DOHH2 (cell line): ENCODE measurements around the gene TEX51.

Experiments
- CTCF ChIP-seq: fragments of 200-600 bp; sonication (generic); IDR thresholded peaks from one replicate; pipeline ENCODE4 v1.5.1; 2014; ENCODE audit warnings: antibody characterized with exemption, mild to moderate bottlenecking, low read depth, low read length; ENCODE audit not compliant: poor library complexity, severe bottlenecking
- EZH2phosphoT487 ChIP-seq: fragments of 200-600 bp; sonication (generic); IDR thresholded peaks from 2 replicates; pipeline ENCODE4 v1.6.1; 2017; ENCODE audit warnings: borderline replicate concordance, mild to moderate bottlenecking, antibody characterized with exemption, low read length, moderate library complexity, mixed read lengths

DNA sequence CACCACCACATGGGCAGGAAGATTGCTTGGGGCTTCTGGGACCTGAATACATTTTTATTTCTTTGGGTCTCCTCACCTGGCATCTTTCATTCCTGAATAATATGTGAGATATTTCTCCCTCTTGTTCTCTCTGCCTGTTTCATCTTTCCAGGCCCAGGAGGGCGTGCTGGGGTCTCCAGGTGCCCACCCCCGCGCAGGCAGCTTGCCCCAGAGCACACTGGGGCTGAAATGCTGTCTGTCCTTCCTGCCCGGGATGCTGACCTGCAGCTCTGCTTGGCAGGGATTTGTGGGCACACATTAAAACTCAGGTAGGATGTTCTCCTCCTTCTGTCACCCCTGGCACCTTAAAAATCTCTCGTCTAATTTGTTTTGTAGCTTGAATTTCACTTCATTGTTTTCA, 39.7 kb upstream of the TEX51 start:
- TF ChIP-seq CTCF (no peak), EZH2phosphoT487 (no peak)
